SK-N-SH (cell line): ENCODE measurements around the gene PRG2. TPM values are rescaled to one million over a fixed set of nuclear protein-coding genes. Genes with fewer than 3 reads are reported as not detected.

Source experiments
- CTCF ChIA-PET: fragments of 300-600, 350-600 bp; formaldehyde crosslinking; extraction: SDS; loops from one replicate; lab custom pipeline; 2021; lab: Yijun Ruan, JAX
- POLR2A ChIA-PET: fragments of 350-600 bp; sonication (Branson Sonifier 250); formaldehyde crosslinking; extraction: SDS; loops from one replicate; lab custom pipeline; 2020; ENCODE audit warnings: antibody characterized with exemption, inconsistent platforms; lab: Yijun Ruan, JAX
- DNase-seq: peaks from one replicate; pipeline ENCODE4 v3.0.0; 2012
- H2AFZ ChIP-seq: fragments of 200-600 bp; sonication (generic); 2 replicates; pipeline ENCODE4 v1.8.1; 2016; ENCODE audit warnings: antibody characterized with exemption, mild to moderate bottlenecking, low read depth
- H3F3A ChIP-seq: fragments of 200-600 bp; sonication (generic); replicated peaks from 2 replicates; pipeline ENCODE3; 2016; ENCODE audit warnings: antibody characterized with exemption, mild to moderate bottlenecking; ENCODE audit not compliant: insufficient read depth
- H3K27ac ChIP-seq, 2 experiments: fragments of 200-500 bp in 1 of 2; fragments of 200-600 bp in 1 of 2; sonication (Bioruptor generic) in 1 of 2; sonication (generic), shearing (Covaris generic) in 1 of 2; 2 replicates each; pipeline versions ENCODE4 v1.5.1 to v1.6.1; 2014 to 2016; ENCODE audit warnings: low read depth in 2 of 2, inconsistent platforms in 1 of 2, low read length in 1 of 2, mild to moderate bottlenecking in 1 of 2, mixed read lengths in 1 of 2
- H3K27me3 ChIP-seq: fragments of 200-600 bp; sonication (generic), shearing (Covaris generic); 2 replicates; pipeline ENCODE4 v1.6.1; 2016; ENCODE audit warnings: mixed run types; ENCODE audit not compliant: insufficient read depth
- H3K36me3 ChIP-seq, 2 experiments: fragments of 200-500 bp in 1 of 2; fragments of 200-600 bp in 1 of 2; sonication (Bioruptor generic) in 1 of 2; sonication (generic) in 1 of 2; replicated peaks in 1 of 2; 2 replicates each; pipeline versions ENCODE3 to v1.5.1; 2014 to 2016; ENCODE audit warnings: low read length in 1 of 2, mild to moderate bottlenecking in 1 of 2; ENCODE audit not compliant: insufficient read depth in 2 of 2, control insufficient read depth in 1 of 2
- H3K4me1 ChIP-seq, 2 experiments: fragments of 200-500 bp in 1 of 2; fragments of 200-600 bp in 1 of 2; sonication (Bioruptor generic) in 1 of 2; sonication (generic), shearing (Covaris generic) in 1 of 2; 2 replicates each; pipeline versions ENCODE4 v1.5.1 to v1.6.1; 2014 to 2016; ENCODE audit warnings: low read depth in 1 of 2, low read length in 1 of 2, mixed run types in 1 of 2; ENCODE audit not compliant: insufficient read depth in 2 of 2, control insufficient read depth in 1 of 2
- H3K4me2 ChIP-seq: fragments of 200-600 bp; sonication (generic), shearing (Covaris generic); 2 replicates; pipeline ENCODE4 v1.6.1; 2017; ENCODE audit warnings: mixed run types
- H3K4me3 ChIP-seq, 2 experiments: fragments of 200-500 bp in 1 of 2; fragments of 200-600 bp in 1 of 2; sonication (Bioruptor generic) in 1 of 2; sonication (generic), shearing (Covaris generic) in 1 of 2; 2 replicates each; pipeline versions ENCODE4 v1.5.1 to v1.8.1; 2014 to 2016; ENCODE audit warnings: low read depth in 2 of 2, inconsistent platforms in 1 of 2, low read length in 1 of 2, mild to moderate bottlenecking in 1 of 2, mixed read lengths in 1 of 2, moderate library complexity in 1 of 2
- H3K79me2 ChIP-seq: fragments of 200-600 bp; sonication (generic); 2 replicates; pipeline ENCODE4 v1.8.1; 2017; ENCODE audit warnings: mild to moderate bottlenecking; ENCODE audit not compliant: insufficient read depth
- H3K9ac ChIP-seq: fragments of 200-600 bp; sonication (generic); 2 replicates; pipeline ENCODE4 v1.6.1; 2017; ENCODE audit warnings: mixed run types
- H3K9me2 ChIP-seq: fragments of 200-600 bp; sonication (generic); 2 replicates; pipeline ENCODE4 v1.6.1; 2017; ENCODE audit warnings: mixed run types
- H3K9me3 ChIP-seq: fragments of 200-600 bp; sonication (generic); 2 replicates; pipeline ENCODE4 v1.6.1; 2017; ENCODE audit warnings: mixed run types, mild to moderate bottlenecking, moderate library complexity
- H4K20me1 ChIP-seq: fragments of 200-600 bp; sonication (generic); 2 replicates; pipeline ENCODE4 v1.6.1; 2017; ENCODE audit warnings: mild to moderate bottlenecking, mixed run types; ENCODE audit not compliant: insufficient read depth
- CTCF ChIP-seq: fragments of 200-600 bp; sonication (generic); IDR thresholded peaks from 2 replicates; pipeline ENCODE4 v1.6.1; 2017; ENCODE audit warnings: antibody characterized with exemption, mild to moderate bottlenecking, moderate library complexity
- ELF1 ChIP-seq: IDR thresholded peaks from 2 replicates; pipeline ENCODE4 v1.4.0; 2012
- EZH2phosphoT487 ChIP-seq: fragments of 200-600 bp; sonication (generic); IDR thresholded peaks from 2 replicates; pipeline ENCODE4 v1.6.1; 2017; ENCODE audit warnings: low read depth, mixed run types, mild to moderate bottlenecking, antibody characterized with exemption, moderate library complexity, borderline replicate concordance
- FOSL2 ChIP-seq: IDR thresholded peaks from 2 replicates; pipeline ENCODE4 v1.4.0; 2012; ENCODE audit warnings: low read depth, mild to moderate bottlenecking, moderate library complexity, borderline replicate concordance
- GABPA ChIP-seq: IDR thresholded peaks from 2 replicates; pipeline ENCODE4 v1.4.0; 2012; ENCODE audit warnings: low read depth, mild to moderate bottlenecking
- MXI1 ChIP-seq: IDR thresholded peaks from 2 replicates; pipeline ENCODE4 v1.6.1; 2012; ENCODE audit warnings: mild to moderate bottlenecking, low read depth, low read length, improper control_type of control experiment
- PBX3 ChIP-seq: IDR thresholded peaks from 2 replicates; pipeline ENCODE4; 2012
- POLR2AphosphoS5 ChIP-seq: IDR thresholded peaks from 2 replicates; pipeline ENCODE4 v1.6.1; 2012; ENCODE audit warnings: low read depth, low read length
- RFX5 ChIP-seq: IDR thresholded peaks from 2 replicates; pipeline ENCODE4 v1.6.1; 2012; ENCODE audit warnings: mild to moderate bottlenecking, improper control_type of control experiment, low read length
- SIN3A ChIP-seq: IDR thresholded peaks from 2 replicates; pipeline ENCODE4 v1.6.1; 2012; ENCODE audit warnings: low read depth, mild to moderate bottlenecking, low read length, moderate library complexity, borderline replicate concordance
- TCF12 ChIP-seq: IDR thresholded peaks from 2 replicates; pipeline ENCODE4 v1.4.0; 2012
- USF1 ChIP-seq: IDR thresholded peaks from 2 replicates; pipeline ENCODE4 v1.4.0; 2012; ENCODE audit warnings: low read depth, borderline replicate concordance
- USF2 ChIP-seq: fragments of 150-350 bp; IDR thresholded peaks from 2 replicates; pipeline ENCODE4 v1.6.1; 2017; ENCODE audit warnings: antibody characterized with exemption, low read length, low read depth, borderline replicate concordance
- WGBS: methylation state at CpG from one replicate; pipeline ENCODE4 v1.1.6; 2017; ENCODE audit warnings: low lambda C conversion rate; 5-methylcytosine and 5-hydroxymethylcytosine counted together
- polyA plus RNA-seq, 3 experiments: library from polyadenylated mRNA; depleted of rRNA; stranded (reverse); fragments of >200 nt; gene quantifications; 2 replicates each; pipeline ENCODE4 v1.2.3, GENCODE V29; 2012

The PRG2 gene
- polyA plus RNA-seq, 1 of the 3 experiments (the other 2 are of a cell fraction), result not detected

- Histone ChIP-seq H3K27me3 (no peaks in the 10 kb centered on the region), H3K79me2 (peaks cover 8% of the 10 kb centered on the region; the same call in 1 of the 2 replicates), H3K9me3 (no peaks in the 10 kb centered on the region), H3K9ac (no peak overlapping the region), H3K27ac (no peak overlapping the region), H2AFZ (no peak overlapping the region), H3K4me3 (no peak overlapping the region), H4K20me1 (no peaks in the 10 kb centered on the region), H3F3A (no peaks in the 10 kb centered on the region), H3K36me3 (no peaks in the 10 kb centered on the region), H3K4me1 (peaks cover 0 to 6% of the 10 kb centered on the region in 2 experiments; a peak in 1 of 4 replicates), H3K4me2 (no peak overlapping the region), H3K9me2 (no peaks in the 10 kb centered on the region)
- TF ChIP-seq USF2 (no peak), FOSL2 (no peak), EZH2phosphoT487 (no peak), GABPA (no peak), TCF12 (no peak), ELF1 (no peak), CTCF (peak; percentile 25; the same call in 1 of the 2 replicates), PBX3 (peak; percentile 52; the same call in 1 of the 2 replicates), USF1 (no peak), MXI1 (no peak)
- peak; percentile 59 for DNase-seq
- WGBS, result 59% methylated on average over 12 of the region's 12 CpGs
- ChIA-PET POLR2A (interaction anchor here (0.6 kb wide), 1 partner anchor 396 kb away, joined by 3 read pairs; no protein-coding TSS in a partner anchor), CTCF (interaction anchor here (1.3 kb wide), 2 partner anchors 9 to 10 kb away, joined by 4 to 5 read pairs; no protein-coding TSS in a partner anchor)
Observed at GRCh38 chr11:57340039-57340615, 50.3 kb downstream of the PRG2 start.

- no peaks in the 10 kb centered on the region for H3F3A ChIP-seq
- no peak overlapping the region for H3K4me3 ChIP-seq
- H2AFZ ChIP-seq, result no peak overlapping the region
- H3K27me3 ChIP-seq, result no peaks in the 10 kb centered on the region
- H4K20me1 ChIP-seq, result no peaks in the 10 kb centered on the region
- no peak for DNase-seq
- POLR2A ChIA-PET, result no interaction called here
- 80% methylated on average over 5 of the region's 5 CpGs for WGBS
- CTCF ChIA-PET, result interaction anchor here (1.3 kb wide), 4 partner anchors 9 to 498 kb away, joined by 4 to 5 read pairs (median 4); no protein-coding TSS in a partner anchor
- H3K27ac ChIP-seq, result no peak overlapping the region
- TF ChIP-seq POLR2AphosphoS5 (no peak), GABPA (no peak), RFX5 (no peak), SIN3A (no peak)
- TF ChIP-seq, all 33 proteins: peak for 0
- no peak overlapping the region for H3K4me2 ChIP-seq
- no peaks in the 10 kb centered on the region for H3K36me3 ChIP-seq
- H3K79me2 ChIP-seq, result peaks cover 16% of the 10 kb centered on the region
- H3K4me1 ChIP-seq, result peaks cover 0 to 13% of the 10 kb centered on the region in 2 experiments; a peak in 2 of 4 replicates
- H3K9me3 ChIP-seq, result no peaks in the 10 kb centered on the region
- H3K9me2 ChIP-seq, result no peaks in the 10 kb centered on the region
- H3K9ac ChIP-seq, result no peak overlapping the region
Observed at GRCh38 chr11:57339328-57339727, 51.1 kb downstream of the PRG2 start.
